ENCODE results near the gene IL11RA.

The IL11RA gene

GRCh38 chr9:34710023-34710422, 58.0 kb downstream of the IL11RA start, which contains the start of gene CCL21:
Gene CCL21, minus strand, starts transcription at chr9:34710136. Its CDS starts 70 bp downstream, at chr9:34710066.
- TF ChIP-seq CTCF (conservative IDR thresholded peaks at IDR 0.05) (no peak), ZFX (IDR thresholded peaks at IDR 0.05) (no peak)

More at GRCh38 chr9:34710023-34710422, 58.0 kb downstream of the IL11RA start, which contains the start of gene CCL21:
- H3K27ac ChIP-seq, result 0 out of 2 replicates have a peak within 1 kb of the TSS, but pooled peaks have one; percentile 5
